Keratinocyte (primary cell): ENCODE measurements around the gene TUBGCP5. TPM values are rescaled to one million over a fixed set of nuclear protein-coding genes. Genes with fewer than 3 reads are reported as not detected.

ENCODE experiments used
- DNase-seq: peaks from one replicate; pipeline ENCODE4 v3.0.0-alpha.2; 2011; ENCODE audit warnings: low read depth, missing footprints, low spot score
- FAIRE-seq: peaks from 2 replicates; lab custom pipeline; 2011; peaks lifted over from hg19 to GRCh38; lab: Jason Lieb, UNC
- H2AFZ ChIP-seq: 2 replicates; pipeline ENCODE4 v1.6.0; 2012; ENCODE audit warnings: low read length, control low read depth, inconsistent platforms; ENCODE audit not compliant: control insufficient read depth
- H3K27ac ChIP-seq: 2 replicates; pipeline ENCODE4 v1.5.1; 2011; ENCODE audit warnings: low read length; ENCODE audit not compliant: control insufficient read depth, insufficient read depth
- H3K27me3 ChIP-seq: 3 replicates; pipeline ENCODE4 v1.6.0; 2011; ENCODE audit warnings: low read length; ENCODE audit not compliant: control insufficient read depth, insufficient read depth; ENCODE audit errors: extremely low read depth
- H3K36me3 ChIP-seq, 2 experiments: 2 replicates in 1 of 2; 3 replicates in 1 of 2; pipeline ENCODE4 v1.5.1; 2011; ENCODE audit warnings: low read length in 2 of 2, mild to moderate bottlenecking in 1 of 2; ENCODE audit not compliant: control insufficient read depth in 2 of 2, insufficient read depth in 2 of 2; ENCODE audit errors: extremely low read depth in 1 of 2
- H3K4me1 ChIP-seq: 3 replicates; pipeline ENCODE4 v1.5.1; 2011; ENCODE audit warnings: low read length; ENCODE audit not compliant: control insufficient read depth, insufficient read depth; ENCODE audit errors: extremely low read depth
- H3K4me2 ChIP-seq: 3 replicates; pipeline ENCODE4 v1.6.0; 2011; ENCODE audit warnings: low read depth, low read length; ENCODE audit not compliant: control insufficient read depth, insufficient read depth; ENCODE audit errors: extremely low read depth
- H3K4me3 ChIP-seq, 3 experiments: fragments of 200-600 bp in 1 of 3; sonication (generic) in 1 of 3; 2 replicates in 2 of 3; 3 replicates in 1 of 3; pipeline ENCODE4 v1.5.1; 2011 to 2016; ENCODE audit warnings: low read length in 3 of 3, mild to moderate bottlenecking in 3 of 3, control low read depth in 2 of 3, inconsistent platforms in 1 of 3, low read depth in 1 of 3, mixed read lengths in 1 of 3, mixed run types in 1 of 3, moderate library complexity in 1 of 3; ENCODE audit not compliant: control insufficient read depth in 2 of 3, insufficient read depth in 2 of 3; ENCODE audit errors: extremely low read depth in 1 of 3
- H3K79me2 ChIP-seq: 2 replicates; pipeline ENCODE4 v1.6.0; 2012; ENCODE audit warnings: low read length; ENCODE audit not compliant: control insufficient read depth, insufficient read depth
- H3K9ac ChIP-seq: 3 replicates; pipeline ENCODE4 v1.6.0; 2011; ENCODE audit warnings: low read length; ENCODE audit not compliant: control insufficient read depth, insufficient read depth; ENCODE audit errors: extremely low read depth
- H3K9me1 ChIP-seq: 3 replicates; pipeline ENCODE4 v1.6.0; 2011; ENCODE audit warnings: low read length; ENCODE audit not compliant: control insufficient read depth, insufficient read depth; ENCODE audit errors: extremely low read depth
- H3K9me3 ChIP-seq: 2 replicates; pipeline ENCODE4 v1.5.1; 2012; ENCODE audit warnings: low read depth, low read length; ENCODE audit not compliant: control insufficient read depth
- H4K20me1 ChIP-seq: 3 replicates; pipeline ENCODE4 v1.6.0; 2011; ENCODE audit warnings: low read length; ENCODE audit not compliant: control insufficient read depth, insufficient read depth; ENCODE audit errors: extremely low read depth
- EZH2 ChIP-seq: IDR thresholded peaks from one replicate; pipeline ENCODE4 v1.6.1; 2012; ENCODE audit warnings: inconsistent platforms, mild to moderate bottlenecking, low read length, moderate library complexity
- dilution Hi-C: fragments of 300-500 bp; cut with MboI; formaldehyde crosslinking; loops from one replicate; pipeline ENCODE4 v1.7.0; 2020; ENCODE audit warnings: low sequenced_read_pairs; ENCODE audit not compliant: extremely low pct_ligation_motif_present
- polyA plus RNA-seq, 5 experiments: library from polyadenylated mRNA; depleted of rRNA in 3 of 5; stranded (reverse) in 3 of 5; stranded (forward) in 1 of 5; unstranded in 1 of 5; fragments of >200 nt; gene quantifications; 1 replicate in 1 of 5; 2 replicates in 3 of 5; 3 replicates in 1 of 5; pipeline versions ENCODE4 v1.2.1 to v1.2.3, GENCODE V29; 2011 to 2012; ENCODE audit warnings: missing spikeins in 2 of 5, low read depth in 1 of 5, low replicate concordance in 1 of 5
- TF ChIP-seq, protein P1 (sequence below), 3 experiments: IDR thresholded peaks in 1 of 3; conservative IDR thresholded peaks in 1 of 3; optimal IDR thresholded peaks in 1 of 3; 2 replicates in 2 of 3; 3 replicates in 1 of 3; pipeline versions ENCODE3 to v1.5.1; 2011; ENCODE audit warnings: low read length in 3 of 3, mild to moderate bottlenecking in 3 of 3, moderate library complexity in 2 of 3, control low read depth in 1 of 3, inconsistent platforms in 1 of 3; ENCODE audit not compliant: insufficient read depth in 2 of 3; ENCODE audit errors: extremely low read depth in 1 of 3

The TUBGCP5 gene
- polyA plus RNA-seq, 1 donor (not counting 4 experiments of a cell fraction or from before 2014, with no cell fraction given) = 20.3 TPM

GRCh38 chr15:23081271-23081670 is 41.9 kb upstream of the TUBGCP5 start:
- Histone ChIP-seq H3K9ac (no peak overlapping the region), H3K4me1 (no peaks in the 10 kb centered on the region), H3K4me3 (no peak overlapping the region), H3K27me3 (no peaks in the 10 kb centered on the region), H2AFZ (no peak overlapping the region), H3K4me2 (no peak overlapping the region), H3K9me3 (no peaks in the 10 kb centered on the region), H4K20me1 (no peaks in the 10 kb centered on the region), H3K9me1 (no peaks in the 10 kb centered on the region), H3K27ac (no peak overlapping the region), H3K36me3 (no peaks in the 10 kb centered on the region), H3K79me2 (no peaks in the 10 kb centered on the region)
- DNase-seq = no peak
- TF ChIP-seq, protein P1, sequence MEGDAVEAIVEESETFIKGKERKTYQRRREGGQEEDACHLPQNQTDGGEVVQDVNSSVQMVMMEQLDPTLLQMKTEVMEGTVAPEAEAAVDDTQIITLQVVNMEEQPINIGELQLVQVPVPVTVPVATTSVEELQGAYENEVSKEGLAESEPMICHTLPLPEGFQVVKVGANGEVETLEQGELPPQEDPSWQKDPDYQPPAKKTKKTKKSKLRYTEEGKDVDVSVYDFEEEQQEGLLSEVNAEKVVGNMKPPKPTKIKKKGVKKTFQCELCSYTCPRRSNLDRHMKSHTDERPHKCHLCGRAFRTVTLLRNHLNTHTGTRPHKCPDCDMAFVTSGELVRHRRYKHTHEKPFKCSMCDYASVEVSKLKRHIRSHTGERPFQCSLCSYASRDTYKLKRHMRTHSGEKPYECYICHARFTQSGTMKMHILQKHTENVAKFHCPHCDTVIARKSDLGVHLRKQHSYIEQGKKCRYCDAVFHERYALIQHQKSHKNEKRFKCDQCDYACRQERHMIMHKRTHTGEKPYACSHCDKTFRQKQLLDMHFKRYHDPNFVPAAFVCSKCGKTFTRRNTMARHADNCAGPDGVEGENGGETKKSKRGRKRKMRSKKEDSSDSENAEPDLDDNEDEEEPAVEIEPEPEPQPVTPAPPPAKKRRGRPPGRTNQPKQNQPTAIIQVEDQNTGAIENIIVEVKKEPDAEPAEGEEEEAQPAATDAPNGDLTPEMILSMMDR (optimal IDR thresholded peaks at IDR 0.05 in 1 of 3, IDR thresholded peaks at IDR 0.05 in 1 of 3, conservative IDR thresholded peaks at IDR 0.05 in 1 of 3; ENCODE audit: extremely low read depth in 1 of 3, insufficient read depth in 2 of 3, low read length in 3 of 3) = no peak
- TF ChIP-seq EZH2 = no peak
- dilution Hi-C loops = no loop called here
- FAIRE-seq = no peak

DNA sequence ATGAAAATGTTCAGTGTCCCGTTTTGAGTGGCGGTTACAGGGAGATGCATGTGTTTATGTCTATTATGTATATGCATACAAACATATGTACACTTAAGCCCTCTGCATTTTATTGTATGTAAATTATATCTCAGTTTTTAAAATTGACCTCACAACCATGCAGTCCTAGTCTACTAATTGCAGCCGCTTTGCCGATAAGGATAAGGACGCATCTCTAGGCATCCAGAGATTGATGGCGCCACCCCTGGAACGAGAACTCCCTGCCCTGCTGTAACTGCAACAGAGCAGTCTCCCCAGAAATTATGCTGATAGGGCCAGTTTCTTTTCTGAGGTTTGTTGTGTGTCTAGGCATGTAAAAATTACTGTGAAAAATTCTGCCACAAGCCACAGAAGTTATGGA is 40.4 kb upstream of the TUBGCP5 start:
- no peak for TF ChIP-seq EZH2
- TF ChIP-seq, protein P1 (optimal IDR thresholded peaks at IDR 0.05 in 1 of 3, IDR thresholded peaks at IDR 0.05 in 1 of 3, conservative IDR thresholded peaks at IDR 0.05 in 1 of 3; ENCODE audit: extremely low read depth in 1 of 3, insufficient read depth in 2 of 3, low read length in 3 of 3) = no peak
- H3K4me1 ChIP-seq = no peaks in the 10 kb centered on the region
- H3K27me3 ChIP-seq = no peaks in the 10 kb centered on the region
- H3K27ac ChIP-seq = no peak overlapping the region
- no peak overlapping the region for H2AFZ ChIP-seq
- H3K9me1 ChIP-seq = no peaks in the 10 kb centered on the region
- DNase-seq (no peak), FAIRE-seq (no peak)
- dilution Hi-C loops = no loop called here
- H3K9ac ChIP-seq = no peak overlapping the region
- no peak overlapping the region for H3K4me2 ChIP-seq
- no peaks in the 10 kb centered on the region for H3K79me2 ChIP-seq
- no peak overlapping the region for H3K4me3 ChIP-seq
- H4K20me1 ChIP-seq = no peaks in the 10 kb centered on the region
- no peaks in the 10 kb centered on the region for H3K36me3 ChIP-seq
- H3K9me3 ChIP-seq = no peaks in the 10 kb centered on the region
